Colonic mucosa (tissue), 4 donors: ENCODE data around the gene GALNT9. TPM values are rescaled to one million over a fixed set of nuclear protein-coding genes. Genes with fewer than 3 reads are reported as not detected.
"Not testable (repeated sequence)": the region's sequence is repeated elsewhere in the genome, so short reads cannot be mapped to it uniquely, and the experiment has no call there.

Experiments
- DNase-seq: peaks from one replicate; pipeline ENCODE4 v3.0.0-alpha.2; 2020
- H3K27ac ChIP-seq: fragments of 200-600 bp; one replicate; pipeline ENCODE4 v1.8.0; 2021
- H3K27me3 ChIP-seq: fragments of 200-600 bp; one replicate; pipeline ENCODE4 v1.8.0; 2021
- H3K36me3 ChIP-seq: fragments of 200-600 bp; one replicate; pipeline ENCODE4 v1.8.0; 2021
- H3K4me1 ChIP-seq: fragments of 200-600 bp; one replicate; pipeline ENCODE4 v1.8.0; 2021; ENCODE audit warnings: mild to moderate bottlenecking
- H3K4me3 ChIP-seq: fragments of 200-600 bp; one replicate; pipeline ENCODE4 v1.8.0; 2021
- H3K9ac ChIP-seq, 2 donors: one replicate each; pipeline ENCODE4 v1.7.0; 2013; ENCODE audit warnings: control low read depth in 2 of 2, low read depth in 2 of 2, low read length in 2 of 2
- H3K9me3 ChIP-seq: fragments of 200-600 bp; one replicate; pipeline ENCODE4 v1.8.0; 2021
- CTCF ChIP-seq: fragments of 200-600 bp; IDR thresholded peaks from one replicate; pipeline ENCODE4 v1.8.0; 2022; ENCODE audit warnings: antibody characterized with exemption, mild to moderate bottlenecking
- intact Hi-C: fragments of 100-400 bp; cut with DNase I; formaldehyde crosslinking; loops from one replicate; pipeline ENCODE4 v1.14.1; 2022
- total RNA-seq, 2 donors: library from RNA; stranded (reverse); fragmentation: NEBNext Ultra II Directional in 1 of 2; extraction: Animal tissue kit (Norgen Biotek cat#: 25700) in 1 of 2; gene quantifications; one replicate each; pipeline ENCODE4 v1.2.1, GENCODE V29; 2021
- donor health status: healthy.
- donor health status: DM: no; HTN: no; CAD: no.
- donor health status: DM: no; HTN: no; CAD: no.

The GALNT9 gene
- total RNA-seq, 2 donors from 2014 or later = 0.45 TPM; not detected in 1

- DNase-seq = no peak
- Histone ChIP-seq H3K27me3 (no peaks in the 10 kb centered on the region), H3K9me3 (no peaks in the 10 kb centered on the region), H3K4me1 (no peaks in the 10 kb centered on the region), H3K4me3 (no peak overlapping the region), H3K27ac (no peak overlapping the region), H3K9ac (no peak overlapping the region), H3K36me3 (no peaks in the 10 kb centered on the region)
- TF ChIP-seq CTCF = no peak
- intact Hi-C loops = loop anchor here (5.0 to 10.0 kb wide), 2 partner anchors 264 to 462 kb away; partner anchors contain the start of genes LRCOL1 and P2RX2
These were observed 176.4 kb downstream of the GALNT9 start for GRCh38 chr12:132152953-132153352.

GRCh38 chr12:132152411-132152821 is 177.0 kb downstream of the GALNT9 start:
- no peaks in the 10 kb centered on the region for H3K27me3 ChIP-seq
- no peak overlapping the region for H3K9ac ChIP-seq
- no peaks in the 10 kb centered on the region for H3K4me1 ChIP-seq
- no peak overlapping the region for H3K27ac ChIP-seq
- H3K4me3 ChIP-seq = no peak overlapping the region
- TF ChIP-seq CTCF = no peak
- H3K36me3 ChIP-seq = no peaks in the 10 kb centered on the region
- DNase-seq = no peak
- no peaks in the 10 kb centered on the region for H3K9me3 ChIP-seq
- intact Hi-C loops = loop anchor here (5.0 to 10.0 kb wide), 2 partner anchors 265 to 462 kb away; partner anchors contain the start of genes LRCOL1 and P2RX2

- H3K9ac ChIP-seq = no peak overlapping the region
- no peak for DNase-seq
- intact Hi-C loops = loop anchor here (5.0 to 10.0 kb wide), 2 partner anchors 265 to 463 kb away; partner anchors contain the start of genes LRCOL1 and P2RX2
- H3K9me3 ChIP-seq = no peaks in the 10 kb centered on the region
- no peaks in the 10 kb centered on the region for H3K36me3 ChIP-seq
- H3K27ac ChIP-seq = no peak overlapping the region
- H3K4me3 ChIP-seq = no peak overlapping the region
- no peaks in the 10 kb centered on the region for H3K4me1 ChIP-seq
- no peaks in the 10 kb centered on the region for H3K27me3 ChIP-seq
- TF ChIP-seq CTCF = no peak
These were observed 177.5 kb downstream of the GALNT9 start for GRCh38 chr12:132151766-132152410.

- no peaks in the 10 kb centered on the region for H3K4me1 ChIP-seq
- no peak for DNase-seq
- no peak overlapping the region for H3K9ac ChIP-seq
- no peaks in the 10 kb centered on the region for H3K27me3 ChIP-seq
- H3K9me3 ChIP-seq = no peaks in the 10 kb centered on the region
- TF ChIP-seq CTCF = no peak
- intact Hi-C loops = loop anchor here (5.0 to 10.0 kb wide), 2 partner anchors 266 to 464 kb away; partner anchors contain the start of genes LRCOL1 and P2RX2
- H3K27ac ChIP-seq = no peak overlapping the region
- H3K36me3 ChIP-seq = no peaks in the 10 kb centered on the region
- H3K4me3 ChIP-seq = no peak overlapping the region
These were observed 178.1 kb downstream of the GALNT9 start for GRCh38 chr12:132151145-132151765.

GRCh38 chr12:132150780-132151144 is 178.6 kb downstream of the GALNT9 start:
- DNase-seq = no peak
- no peaks in the 10 kb centered on the region for H3K27me3 ChIP-seq
- no peak for TF ChIP-seq CTCF
- no peaks in the 10 kb centered on the region for H3K36me3 ChIP-seq
- H3K4me1 ChIP-seq = no peaks in the 10 kb centered on the region
- H3K9ac ChIP-seq = no peak overlapping the region
- no peaks in the 10 kb centered on the region for H3K9me3 ChIP-seq
- H3K4me3 ChIP-seq = no peak overlapping the region
- no peak overlapping the region for H3K27ac ChIP-seq
- intact Hi-C loops = loop anchor here (5.0 to 10.0 kb wide), 2 partner anchors 267 to 464 kb away; partner anchors contain the start of genes LRCOL1 and P2RX2

- H3K9ac ChIP-seq, H3K4me3 ChIP-seq, intact Hi-C loops, DNase-seq, H3K27me3 ChIP-seq, H3K4me1 ChIP-seq, H3K36me3 ChIP-seq, H3K9me3 ChIP-seq, H3K27ac ChIP-seq: not testable (repeated sequence)
These were observed 179.9 kb downstream of the GALNT9 start for GRCh38 chr12:132149526-132149925.
